ENCODE measurements around the gene RALGAPA2. TPM values are rescaled to one million over a fixed set of nuclear protein-coding genes. Genes with fewer than 3 reads are reported as not detected.

The RALGAPA2 gene
- total and polyA plus RNA-seq, 2 of the 13 experiments (the other 11 are each of a cell fraction or from before 2014, with no cell fraction given): 13.8 to 17.7 TPM

GRCh38 chr20:20712474-20713243 lies at the start of gene RALGAPA2 (continued):
- TF ChIP-seq ZNF775 (CRISPR knock-in tag; IDR thresholded peaks at IDR 0.05; ENCODE audit: borderline replicate concordance) (no peak), JUNB (CRISPR knock-in tag; IDR thresholded peaks at IDR 0.05; ENCODE audit: borderline replicate concordance) (no peak), ZNF34 (CRISPR knock-in tag; IDR thresholded peaks at IDR 0.05; ENCODE audit: borderline replicate concordance) (peak; percentile 95), E2F5 (CRISPR knock-in tag; conservative IDR thresholded peaks at IDR 0.05) (peak; percentile 88), TGIF2 (CRISPR knock-in tag; IDR thresholded peaks at IDR 0.05) (peak; percentile 42; the same call in 1 of the 2 replicates), ELF1 (CRISPR knock-in tag; IDR thresholded peaks at IDR 0.05) (peak; percentile 88), PHF8 (CRISPR knock-in tag; IDR thresholded peaks at IDR 0.05) (peak; percentile 84), SIX4 (CRISPR knock-in tag; IDR thresholded peaks at IDR 0.05) (peak; percentile 76), FOSL2 (CRISPR knock-in tag; IDR thresholded peaks at IDR 0.05) (peak; percentile 63; the same call in 1 of the 2 replicates), KLF6 (CRISPR knock-in tag; IDR thresholded peaks at IDR 0.05) (peak; percentile 91; the same call in 1 of the 2 replicates), EED (CRISPR knock-in tag; IDR thresholded peaks at IDR 0.05) (peak; percentile 79), AGO2 (optimal IDR thresholded peaks at IDR 0.05; ENCODE audit: low read depth, low read length) (no peak), ARID4A (CRISPR knock-in tag; IDR thresholded peaks at IDR 0.05; ENCODE audit: borderline replicate concordance) (peak; percentile 81), RFXANK (CRISPR knock-in tag; IDR thresholded peaks at IDR 0.05) (peak; percentile 71; the same call in 1 of the 2 replicates), NR2F1 (CRISPR knock-in tag; IDR thresholded peaks at IDR 0.05) (peak; percentile 47 to 59; a peak in 1 of 4 replicates), HOXD1 (CRISPR knock-in tag; IDR thresholded peaks at IDR 0.05) (no peak; the same call in 1 of the 2 replicates), KLF12 (CRISPR knock-in tag; IDR thresholded peaks at IDR 0.05; ENCODE audit: borderline replicate concordance) (peak; percentile 95; the same call in 1 of the 2 replicates), ZNF879 (CRISPR knock-in tag; IDR thresholded peaks at IDR 0.05) (no peak), ZNF784 (CRISPR knock-in tag; IDR thresholded peaks at IDR 0.05; ENCODE audit: borderline replicate concordance) (no peak), IKZF1 (IDR thresholded peaks at IDR 0.05) (no peak), ZNF282 (IDR thresholded peaks at IDR 0.05; ENCODE audit: partially characterized antibody) (no peak), ZFP1 (CRISPR knock-in tag; IDR thresholded peaks at IDR 0.05) (0 out of 2 replicates have a peak, but pooled peaks have one; percentile 25), MBD4 (IDR thresholded peaks at IDR 0.05; ENCODE audit: borderline replicate concordance, low read length) (no peak)

Data from HepG2 (cell line).